GM19328 (cell line): ENCODE data around the gene CAND2.
"Not testable (repeated sequence)": the region's sequence is repeated elsewhere in the genome, so short reads cannot be mapped to it uniquely, and the experiment has no call there.

Experiments used
- ATAC-seq: cut with Tn5 transposase; IDR thresholded peaks from one replicate; pipeline ENCODE4 v1.9.1; 2021; ENCODE audit warnings: mild to moderate bottlenecking, moderate library complexity; ENCODE audit not compliant: unreplicated experiment

The CAND2 gene

DNA sequence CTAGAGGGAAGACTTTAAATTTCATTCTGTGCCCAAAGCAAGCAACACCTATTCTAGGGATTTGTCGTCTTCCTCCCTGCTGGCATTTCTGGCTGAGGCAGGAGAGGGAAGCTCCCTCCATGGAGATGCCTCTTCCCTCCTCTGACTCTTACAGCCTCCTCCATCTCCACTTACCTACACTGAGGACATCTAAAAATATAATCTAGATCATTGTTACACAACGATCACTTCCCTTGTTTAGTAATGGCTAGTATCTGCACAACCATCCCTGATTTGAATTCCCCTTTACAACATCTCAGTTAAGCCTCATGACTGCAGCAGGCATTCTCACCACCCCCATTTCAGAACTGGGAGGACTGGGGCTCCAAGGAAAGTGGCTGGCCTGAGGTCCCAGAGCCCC is 57.4 kb downstream of the CAND2 start:
- ATAC-seq, result not testable (repeated sequence)

GRCh38 chr3:12854565-12854964 is 58.1 kb downstream of the CAND2 start:
- no peak for ATAC-seq

DNA sequence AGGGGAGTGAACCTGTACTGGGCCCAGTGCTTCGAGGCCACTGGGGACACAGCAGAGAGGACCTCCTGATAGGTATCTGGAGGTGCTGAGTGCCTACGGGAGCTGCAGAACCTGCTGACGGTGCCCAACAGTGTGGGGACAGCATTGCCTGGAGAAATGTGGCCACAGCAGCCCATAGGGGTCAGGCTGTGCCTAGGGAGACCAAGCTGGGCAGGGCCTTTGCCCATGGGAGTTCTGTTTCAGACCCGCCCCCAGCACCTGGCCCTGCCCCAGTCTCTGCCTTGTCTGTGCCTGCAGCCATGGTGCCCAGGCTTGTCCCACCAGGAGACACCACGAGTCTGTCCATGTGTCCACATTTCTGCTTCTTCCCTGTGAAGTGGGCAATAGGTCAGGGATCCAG is 60.1 kb downstream of the CAND2 start:
- ATAC-seq, result no peak

GRCh38 chr3:12859840-12860239 is 63.4 kb downstream of the CAND2 start:
- no peak for ATAC-seq

DNA sequence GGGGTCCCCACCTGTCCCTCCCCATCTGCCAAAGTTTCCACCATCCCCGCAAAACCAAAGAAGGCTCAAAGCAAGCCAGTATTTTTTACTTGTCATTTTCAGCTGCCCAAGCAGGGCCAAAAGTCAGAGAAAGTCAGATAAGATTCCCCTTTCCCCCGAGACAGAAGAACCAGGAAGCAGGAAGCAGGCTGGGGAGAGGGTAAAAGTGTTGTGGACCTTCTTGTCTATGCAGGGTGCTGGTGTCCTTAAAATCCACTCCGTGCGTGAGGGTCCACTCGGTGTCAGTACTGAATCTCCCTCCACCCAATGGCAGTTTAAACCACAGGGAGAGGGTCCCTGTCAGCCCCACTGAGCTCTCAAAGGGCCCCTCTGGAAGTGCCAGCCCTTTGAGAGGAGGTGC is 65.1 kb downstream of the CAND2 start:
- no peak for ATAC-seq

GRCh38 chr3:12862387-12862786 is 65.9 kb downstream of the CAND2 start:
- no peak for ATAC-seq

DNA sequence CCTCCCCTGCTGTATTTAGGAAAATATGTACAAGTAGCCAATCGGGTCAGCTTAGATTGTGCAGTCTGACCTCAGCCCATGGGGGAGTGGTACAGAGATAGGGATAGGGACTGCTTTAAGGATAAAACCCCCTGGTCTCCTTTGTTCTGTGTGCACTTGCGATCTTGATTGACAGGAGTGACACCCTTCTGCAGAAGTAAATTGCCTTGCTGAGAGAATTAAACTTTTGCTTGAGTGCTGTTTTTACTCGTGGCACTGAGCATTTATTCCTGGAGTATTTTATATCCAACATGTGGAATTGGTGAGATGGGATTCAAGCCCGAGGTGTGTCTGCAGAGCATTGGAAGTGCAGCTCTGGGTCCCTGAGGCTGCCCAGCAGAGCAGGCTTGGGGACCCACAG is 68.8 kb downstream of the CAND2 start:
- no peak for ATAC-seq

DNA sequence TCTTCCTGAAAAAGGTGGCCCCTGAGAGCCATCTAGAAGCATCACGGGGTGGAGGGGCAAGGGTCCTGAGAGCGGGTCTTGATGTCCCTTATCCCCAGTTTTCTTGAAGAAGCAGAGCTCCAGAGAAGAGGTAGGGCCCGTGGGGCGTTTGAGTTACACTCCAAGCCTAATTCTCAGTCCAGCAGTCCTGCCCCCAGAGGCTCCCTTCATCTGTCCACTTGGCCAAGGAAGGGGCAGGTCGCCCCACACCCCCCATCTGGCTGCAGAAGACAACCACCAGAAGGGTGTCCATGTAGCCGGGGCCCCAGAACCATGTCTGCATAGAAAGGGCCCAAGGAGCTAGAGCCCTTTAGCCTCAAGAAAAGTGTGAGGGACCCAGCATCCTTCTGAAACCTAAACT is 70.4 kb downstream of the CAND2 start:
- ATAC-seq, result no peak

DNA sequence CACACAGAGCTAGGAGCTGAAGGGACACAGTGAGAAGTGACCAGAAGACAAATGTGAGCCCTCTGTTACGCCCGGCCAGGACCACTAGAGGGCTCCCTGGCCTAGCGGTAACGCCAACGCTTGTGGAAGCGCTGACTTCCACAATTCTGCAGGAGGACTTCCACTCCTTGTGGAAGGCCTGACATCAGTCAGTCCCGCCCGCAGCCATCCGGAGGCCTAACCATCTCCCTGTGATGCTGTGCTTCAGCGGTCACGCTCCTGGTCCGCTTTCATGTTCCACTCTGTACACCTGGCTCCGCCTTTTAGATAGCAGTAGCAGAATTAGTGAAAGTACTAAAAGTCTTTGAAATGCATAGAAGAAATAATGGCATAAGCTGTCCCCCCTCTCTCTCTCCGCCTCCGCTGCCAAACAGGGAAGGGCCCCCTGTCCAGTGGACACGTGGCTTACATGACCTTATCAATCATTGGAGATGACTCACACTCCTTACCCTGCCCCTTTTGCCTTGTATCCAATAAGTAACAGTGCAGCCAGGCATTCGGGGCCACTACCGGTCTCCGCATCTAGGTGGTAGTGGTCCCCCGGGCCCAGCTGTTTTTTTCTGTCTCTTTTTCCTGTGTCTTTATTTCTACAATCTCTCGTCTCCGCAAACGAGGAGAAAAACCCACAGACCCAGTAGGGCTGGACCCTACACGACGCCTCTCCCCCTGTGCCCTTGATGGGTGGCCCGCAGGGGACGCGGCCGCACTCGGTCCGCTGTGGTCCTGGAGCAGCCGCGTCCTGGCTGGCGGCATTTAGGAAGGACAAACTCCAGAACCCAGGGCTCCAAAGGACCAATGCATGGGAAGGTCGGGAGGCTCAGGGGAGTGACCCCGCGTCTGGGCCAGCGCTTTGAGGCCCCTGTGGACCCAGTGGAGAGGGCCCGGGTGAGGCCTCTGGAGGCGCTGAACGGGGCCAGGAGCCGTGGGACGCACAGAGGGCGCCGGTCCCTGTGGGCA is 71.9 kb downstream of the CAND2 start:
- peak; percentile 48 for ATAC-seq

DNA sequence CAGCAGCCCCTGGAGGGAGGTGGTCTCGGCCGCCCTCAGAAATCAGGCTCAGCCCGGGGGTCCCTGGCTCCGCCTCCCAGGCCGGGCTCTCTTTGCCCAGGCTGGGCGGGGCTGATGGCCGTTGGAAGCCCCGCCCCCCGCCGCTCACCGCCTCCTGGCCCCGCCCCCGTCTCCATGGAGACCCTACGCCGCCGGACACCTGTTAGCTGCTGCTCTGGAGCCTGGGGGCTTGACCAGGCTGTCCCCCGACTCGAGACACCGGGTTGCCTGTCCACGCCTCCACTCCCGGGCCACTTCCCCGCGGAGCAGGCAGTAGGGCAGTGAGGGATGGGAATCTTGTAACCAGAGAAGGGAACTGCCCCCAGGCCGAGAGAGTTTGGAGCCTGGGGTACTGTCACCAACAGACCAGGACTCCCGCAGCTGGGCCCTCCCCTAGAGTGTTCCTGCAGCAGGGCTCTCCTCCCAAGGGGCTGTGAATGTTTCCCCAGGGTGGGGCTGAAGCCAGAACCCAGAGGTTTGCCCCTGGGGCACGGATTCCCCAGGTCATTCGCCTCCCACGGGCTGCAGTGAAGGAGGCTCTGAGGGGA is 72.6 kb downstream of the CAND2 start:
- ATAC-seq, result no peak

- ATAC-seq, result peak; percentile 47
Measured at GRCh38 chr3:12870942-12871341, 74.5 kb downstream of the CAND2 start.

DNA sequence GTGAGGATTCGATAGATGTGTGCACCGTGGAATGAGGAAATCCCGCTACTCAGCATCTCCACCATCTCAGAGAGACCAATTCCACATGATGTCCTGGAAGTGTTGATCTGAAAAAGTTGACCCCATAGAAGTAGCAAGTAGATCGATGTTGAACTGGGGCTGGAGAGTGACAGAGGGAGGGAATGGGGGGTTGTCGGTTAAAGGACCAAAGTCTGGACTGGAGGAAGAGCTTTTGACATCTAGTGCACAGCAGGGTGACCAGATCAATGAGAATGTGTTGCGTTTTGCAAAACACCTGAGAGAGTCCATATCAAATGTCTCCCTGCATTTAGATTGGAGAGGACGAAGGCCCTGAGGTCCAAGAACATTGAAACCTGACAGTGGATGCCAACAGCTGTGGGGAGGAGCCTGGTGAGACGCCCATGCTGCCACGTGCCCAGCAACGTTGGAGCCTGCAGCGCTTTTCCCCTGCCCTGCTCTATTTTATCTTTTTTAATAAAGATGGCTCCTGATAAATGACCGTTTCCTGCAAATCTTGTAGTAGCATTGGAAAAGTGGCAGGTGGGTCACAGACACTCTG is 75.0 kb downstream of the CAND2 start:
- ATAC-seq, result no peak

GRCh38 chr3:12875857-12876836 is 79.7 kb downstream of the CAND2 start:
- ATAC-seq, result no peak

GRCh38 chr3:12877040-12877439 is 80.6 kb downstream of the CAND2 start:
- no peak for ATAC-seq

DNA sequence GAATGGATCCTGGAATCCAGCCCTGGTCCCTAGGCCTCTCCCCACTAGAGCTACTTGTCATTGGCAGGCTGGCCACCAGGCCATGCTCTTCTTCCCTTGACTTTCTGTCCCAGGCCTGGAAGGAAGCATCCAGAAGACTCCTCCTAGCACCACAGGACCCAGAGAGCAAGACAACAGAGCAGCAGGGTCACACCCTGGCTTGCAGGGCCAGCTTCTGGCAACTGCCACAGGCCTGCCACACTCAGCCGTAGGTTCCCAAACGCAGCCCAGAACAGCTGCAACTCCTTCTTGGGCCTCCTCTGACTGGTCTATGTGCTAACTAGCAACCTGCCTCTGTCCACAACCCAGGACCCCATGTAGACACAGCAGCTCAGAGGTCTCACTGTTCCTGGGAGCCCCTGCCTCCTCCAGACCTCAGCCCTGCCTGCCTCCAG is 81.7 kb downstream of the CAND2 start:
- ATAC-seq, result no peak

- not testable (repeated sequence) for ATAC-seq
Measured at GRCh38 chr3:12878758-12879157, 82.3 kb downstream of the CAND2 start.

GRCh38 chr3:12879191-12879815 is 82.8 kb downstream of the CAND2 start:
- ATAC-seq, result no peak

DNA sequence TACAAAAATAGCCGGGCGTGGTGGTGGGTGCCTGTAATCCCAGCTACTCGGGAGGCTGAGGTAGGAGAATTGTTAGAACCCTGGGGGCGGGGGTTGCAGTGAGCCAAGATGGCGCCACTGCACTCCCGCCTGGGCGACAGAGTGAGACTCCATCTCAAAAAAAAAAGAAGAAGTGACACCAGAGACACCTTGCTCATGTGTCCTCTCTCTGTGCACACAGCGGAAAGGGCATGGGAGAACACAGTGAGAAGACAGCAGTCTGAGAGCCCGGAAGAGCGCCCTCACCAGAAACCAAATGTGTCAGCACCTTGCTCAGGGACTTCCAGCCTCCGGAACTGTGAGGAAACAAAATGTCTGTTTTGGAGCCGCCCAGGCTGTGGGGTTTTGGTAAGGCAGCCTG is 85.4 kb downstream of the CAND2 start:
- ATAC-seq, result not testable (repeated sequence)

- no peak for ATAC-seq
Measured at GRCh38 chr3:12882336-12883310, 86.1 kb downstream of the CAND2 start.
